GM19043 (cell line): ENCODE data around the gene MAPK8IP2.
"Not testable (repeated sequence)": the region's sequence is repeated elsewhere in the genome, so short reads cannot be mapped to it uniquely, and the experiment has no call there.

Experiments
- ATAC-seq: cut with Tn5 transposase; IDR thresholded peaks from one replicate; pipeline ENCODE4 v1.9.1; 2021; ENCODE audit warnings: low read depth; ENCODE audit not compliant: unreplicated experiment

Gene MAPK8IP2

DNA sequence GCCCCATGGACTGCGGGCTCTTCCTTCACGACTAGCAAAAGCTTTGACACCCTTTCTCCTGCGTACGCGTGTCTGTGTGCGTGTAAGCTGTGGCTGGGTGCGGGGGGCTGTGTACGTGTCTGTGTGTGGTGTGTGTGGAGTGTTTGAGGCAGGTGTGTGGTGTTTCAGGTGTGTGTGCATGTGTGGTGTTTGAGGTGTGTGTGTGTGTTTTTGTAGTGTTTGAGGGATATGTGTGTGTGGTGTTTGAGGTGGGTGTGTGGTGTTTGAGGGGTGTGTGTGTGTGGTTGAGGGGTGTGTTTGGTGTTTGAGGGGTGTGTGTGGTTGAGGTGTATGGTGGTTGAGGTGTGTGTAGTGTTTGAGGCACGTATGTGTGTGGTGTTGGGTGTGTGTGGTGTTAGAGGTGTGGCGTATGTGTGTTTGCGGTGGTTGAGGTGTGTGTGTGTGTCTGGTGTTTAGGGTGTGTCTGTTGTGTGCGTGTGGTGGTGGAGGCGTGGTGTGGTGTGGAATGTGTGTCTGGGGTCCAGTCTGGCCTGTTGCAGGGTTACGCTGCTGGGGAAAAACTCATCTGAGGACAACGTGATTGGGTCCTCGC lies 28.0 kb downstream of the MAPK8IP2 start:
- no peak for ATAC-seq

DNA sequence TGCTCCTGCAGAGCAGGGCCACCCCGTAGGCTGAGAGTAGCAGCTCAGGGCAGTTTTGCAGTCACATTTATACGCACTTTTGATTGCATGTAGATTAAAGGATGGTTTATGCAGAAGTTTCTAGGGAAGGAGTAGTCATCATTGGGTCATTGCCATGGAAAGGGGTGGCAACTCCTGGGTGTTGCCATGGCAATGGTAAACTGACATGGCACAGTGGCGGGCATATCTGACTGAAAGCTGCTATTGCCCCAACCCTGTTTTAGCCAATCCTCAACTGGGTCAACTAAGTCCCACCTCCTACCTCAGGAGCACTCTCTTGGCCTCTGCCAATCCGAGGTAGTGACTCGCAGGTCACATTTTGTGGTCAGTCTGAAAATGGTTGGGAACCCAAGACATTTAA lies 29.8 kb downstream of the MAPK8IP2 start:
- no peak for ATAC-seq

GRCh38 chr22:50633086-50633485 lies 32.5 kb downstream of the MAPK8IP2 start:
- ATAC-seq, result no peak

GRCh38 chr22:50633771-50634170 lies 33.2 kb downstream of the MAPK8IP2 start:
- ATAC-seq, result no peak

GRCh38 chr22:50635591-50635990 lies 35.0 kb downstream of the MAPK8IP2 start:
- ATAC-seq, result no peak

DNA sequence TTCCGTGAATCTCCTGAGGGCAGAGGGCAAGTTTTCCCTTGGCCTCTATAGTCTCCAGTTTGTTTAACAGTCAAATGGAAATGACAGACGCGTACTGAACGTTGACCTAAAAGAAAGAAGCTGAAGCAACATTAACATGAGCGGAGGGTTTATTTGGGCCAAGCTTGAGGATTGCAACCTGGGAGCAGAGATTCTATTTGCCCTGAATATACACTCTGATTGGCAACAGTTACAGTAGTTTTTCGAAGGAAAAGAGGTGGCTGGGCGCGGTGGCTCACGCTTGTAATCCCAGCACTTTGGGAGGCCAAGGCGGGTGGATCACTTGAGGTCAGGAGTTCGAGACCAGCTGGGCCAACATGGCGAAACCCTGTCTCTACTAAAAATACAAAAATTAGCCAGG lies 39.7 kb downstream of the MAPK8IP2 start:
- not testable (repeated sequence) for ATAC-seq

- ATAC-seq, result no peak
Observed at GRCh38 chr22:50640857-50641647, 40.5 kb downstream of the MAPK8IP2 start.

DNA sequence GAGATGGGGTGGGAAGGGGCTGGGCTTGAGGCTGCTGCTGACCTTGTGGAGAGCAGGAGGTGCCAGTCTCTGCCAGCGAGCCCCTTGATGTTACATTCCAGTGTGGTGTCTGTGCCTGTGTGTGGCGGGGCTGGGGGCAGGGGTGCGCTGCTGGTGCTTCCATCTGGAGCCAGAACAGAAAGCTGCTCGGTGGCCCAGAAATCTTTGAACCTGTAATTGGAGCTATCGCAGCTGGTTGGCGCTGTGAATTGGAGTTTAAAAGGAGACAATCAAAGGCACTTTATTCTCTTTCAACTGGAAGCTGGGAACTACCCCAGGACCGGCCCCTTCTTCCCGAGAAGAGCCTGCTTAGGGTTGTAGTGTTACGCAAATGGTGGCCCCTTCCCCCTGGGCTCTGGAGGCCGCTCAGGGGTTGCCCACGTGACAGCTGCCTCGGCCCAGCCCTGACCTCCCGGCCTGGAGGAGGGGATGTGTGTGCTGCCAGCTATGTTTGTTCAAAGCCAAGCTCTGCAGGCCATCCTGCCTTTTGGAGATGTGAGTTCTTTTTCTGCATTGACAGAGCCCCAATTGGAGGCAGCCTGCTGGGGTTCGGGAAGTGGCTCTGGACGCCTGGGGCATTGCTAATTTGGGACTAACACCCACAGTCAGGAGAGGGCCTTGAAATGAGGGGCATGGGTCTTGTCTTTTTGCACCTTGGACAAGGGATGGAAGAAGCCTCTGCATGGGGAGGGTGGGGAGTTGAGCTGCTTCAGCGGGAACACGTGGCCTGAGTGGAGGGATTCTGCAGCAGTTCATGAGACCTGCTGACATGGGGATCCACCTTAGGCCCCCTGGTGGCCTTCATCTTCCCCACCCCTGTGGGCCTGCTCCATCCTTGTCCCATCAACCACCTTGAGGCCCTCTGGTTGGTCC lies 41.4 kb downstream of the MAPK8IP2 start:
- ATAC-seq, result no peak

GRCh38 chr22:50643021-50643820 lies 42.6 kb downstream of the MAPK8IP2 start:
- ATAC-seq, result not testable (repeated sequence)

- not testable (repeated sequence) for ATAC-seq
Observed at GRCh38 chr22:50643821-50644101, 43.2 kb downstream of the MAPK8IP2 start.

GRCh38 chr22:50653256-50653655 lies 52.7 kb downstream of the MAPK8IP2 start:
- ATAC-seq, result no peak

GRCh38 chr22:50654664-50655063 lies 54.1 kb downstream of the MAPK8IP2 start:
- not testable (repeated sequence) for ATAC-seq

DNA sequence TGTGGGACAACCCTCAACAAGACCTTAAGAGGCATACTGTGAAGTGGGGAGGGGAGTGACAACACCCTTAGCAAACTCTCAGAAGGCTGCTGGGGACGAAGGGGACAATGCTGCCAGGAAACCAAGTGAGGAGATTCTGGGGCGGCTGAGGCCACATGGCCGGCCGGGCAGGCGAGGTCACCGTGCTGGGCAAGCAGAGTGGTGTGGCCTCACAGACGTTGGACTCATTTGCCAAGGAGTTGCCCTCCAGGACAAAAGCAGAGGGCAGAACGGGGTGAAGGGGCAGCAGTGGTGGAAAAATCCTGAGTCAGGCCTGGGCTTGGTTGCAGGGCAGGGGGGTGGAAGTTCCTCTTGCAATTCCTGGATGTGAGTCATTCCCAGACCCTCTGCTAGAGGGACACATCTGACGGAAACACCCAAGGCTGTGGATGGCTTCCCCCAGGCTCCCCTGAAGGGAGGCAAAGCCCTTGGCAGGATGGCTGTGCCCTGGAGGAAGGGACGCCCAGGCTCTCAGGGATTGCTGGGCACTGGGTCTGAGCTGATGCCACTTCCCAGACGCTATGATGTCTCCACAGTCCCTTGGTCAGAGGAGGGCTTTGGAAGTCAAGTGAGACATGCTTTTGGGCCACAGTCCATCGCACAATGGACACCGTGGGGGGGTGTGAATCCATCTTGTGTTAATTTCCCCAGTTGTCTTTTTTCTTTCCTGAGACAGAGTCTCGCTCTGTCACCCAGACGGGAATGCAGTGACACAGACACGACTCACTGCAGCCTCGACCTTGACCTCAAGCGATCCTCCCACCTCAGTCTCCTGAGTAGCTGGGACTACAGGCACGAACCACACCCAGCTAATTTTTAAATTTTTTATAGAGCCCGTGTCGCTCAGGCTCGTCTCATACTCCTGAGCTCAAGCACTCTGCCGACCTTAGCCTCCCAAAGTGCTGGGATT lies 55.8 kb downstream of the MAPK8IP2 start:
- no peak for ATAC-seq

DNA sequence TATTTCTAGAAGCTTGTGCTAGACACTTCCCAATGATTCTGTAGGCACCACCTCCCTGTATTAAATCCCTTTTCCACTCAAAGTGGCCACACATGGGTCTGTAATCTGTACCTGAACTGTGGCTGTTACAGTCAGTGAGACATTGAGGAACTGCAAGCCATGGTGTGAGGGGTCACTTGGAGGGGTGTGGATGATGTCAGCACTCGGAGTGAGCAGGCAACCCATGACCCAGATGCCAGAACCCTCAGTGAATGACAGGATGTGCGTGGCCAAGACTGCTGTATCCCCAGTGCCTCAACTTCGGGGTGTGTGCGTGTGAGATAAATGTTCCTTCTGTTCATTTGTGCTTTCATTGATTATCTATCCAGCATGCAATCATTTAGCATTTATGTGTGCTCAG lies 57.3 kb downstream of the MAPK8IP2 start:
- no peak for ATAC-seq

DNA sequence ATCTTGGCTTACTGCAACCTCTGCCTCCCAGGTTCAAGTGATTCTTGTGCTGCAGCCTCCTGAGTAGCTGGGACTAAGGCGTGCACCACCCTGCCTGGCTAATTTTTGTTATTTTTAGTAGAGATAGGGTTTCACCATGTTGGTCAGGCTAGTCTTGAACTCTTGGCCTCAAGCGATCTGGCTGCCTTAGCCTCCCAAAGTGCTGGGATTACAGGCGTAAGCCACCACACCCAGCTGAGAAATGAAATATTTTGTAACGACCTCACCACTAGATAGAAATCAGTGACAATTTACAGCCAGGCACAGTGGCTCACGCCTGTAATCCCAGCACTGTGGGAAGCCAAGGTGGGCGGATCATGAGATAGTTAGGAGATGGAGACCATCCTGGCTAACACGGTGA lies 59.1 kb downstream of the MAPK8IP2 start:
- not testable (repeated sequence) for ATAC-seq

DNA sequence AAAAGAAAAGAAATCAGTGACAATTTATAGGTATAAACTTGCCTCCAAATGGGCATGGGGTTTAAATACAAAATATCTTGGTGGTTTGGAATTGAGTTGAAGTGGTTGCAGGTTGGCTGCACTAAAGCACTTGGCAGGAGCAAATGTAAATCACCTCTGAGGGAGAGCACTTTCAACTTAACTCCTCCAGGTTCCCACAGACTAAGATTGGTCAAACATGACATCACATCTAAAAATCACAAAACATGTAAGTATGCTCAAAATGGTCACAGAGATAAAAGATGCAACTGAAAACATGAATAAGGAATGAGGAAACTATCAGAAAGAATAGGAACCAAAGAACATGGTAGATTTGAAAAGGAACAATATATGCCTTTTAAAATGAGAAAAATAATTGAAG lies 59.7 kb downstream of the MAPK8IP2 start:
- no peak for ATAC-seq
